ENCODE results near the gene TMEM168.
"Not testable (repeated sequence)": the region's sequence is repeated elsewhere in the genome, so short reads cannot be mapped to it uniquely, and the experiment has no call there.

The TMEM168 gene

GRCh38 chr7:112781110-112781509, 9.1 kb downstream of the TMEM168 start:
- DNase-seq = no peak

GRCh38 chr7:112779667-112780066, 10.5 kb downstream of the TMEM168 start:
- DNase-seq = no peak

DNA sequence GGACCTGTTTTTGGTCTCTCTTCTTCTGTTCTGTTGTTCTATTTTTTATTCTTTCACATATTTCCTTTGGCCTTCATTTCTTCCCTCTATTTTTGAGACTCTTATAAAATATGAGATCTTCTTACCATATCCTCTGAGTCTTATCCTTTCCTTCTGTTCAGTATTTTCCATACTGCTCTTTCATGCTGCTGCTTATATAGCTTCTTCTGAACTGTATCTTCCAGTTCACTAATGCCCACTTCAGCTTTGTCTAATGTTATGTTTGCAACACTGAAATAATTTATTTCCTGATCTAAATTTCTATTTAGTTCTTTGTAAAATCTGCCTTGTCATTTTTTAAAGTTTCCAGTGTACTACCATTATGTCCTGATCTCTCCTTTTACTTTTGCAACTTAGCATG, 12.8 kb downstream of the TMEM168 start:
- no peak for DNase-seq

- DNase-seq = no peak
Measured at GRCh38 chr7:112771166-112771565, 19.0 kb downstream of the TMEM168 start.

- no peak for DNase-seq
Measured at GRCh38 chr7:112770051-112770450, 20.1 kb downstream of the TMEM168 start.

DNA sequence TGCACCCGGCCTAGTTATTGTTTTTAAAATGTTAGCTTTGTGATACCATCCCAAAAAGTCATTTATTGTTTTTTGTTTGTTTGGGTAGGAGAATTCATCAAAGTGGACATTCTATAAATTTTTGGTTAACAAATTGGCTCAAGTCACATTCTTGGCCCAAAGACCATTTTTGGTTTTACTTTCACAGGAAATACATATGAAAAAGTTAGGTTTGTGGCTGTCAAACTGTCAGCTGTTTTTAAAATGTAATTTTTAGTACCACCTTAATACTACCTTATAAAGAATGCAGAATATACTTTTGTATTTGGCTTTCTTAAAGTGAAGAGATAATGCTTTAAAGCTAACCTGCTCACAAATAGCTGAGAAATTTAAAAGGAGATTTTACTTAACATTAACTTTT, 25.1 kb downstream of the TMEM168 start:
- DNase-seq = no peak

DNA sequence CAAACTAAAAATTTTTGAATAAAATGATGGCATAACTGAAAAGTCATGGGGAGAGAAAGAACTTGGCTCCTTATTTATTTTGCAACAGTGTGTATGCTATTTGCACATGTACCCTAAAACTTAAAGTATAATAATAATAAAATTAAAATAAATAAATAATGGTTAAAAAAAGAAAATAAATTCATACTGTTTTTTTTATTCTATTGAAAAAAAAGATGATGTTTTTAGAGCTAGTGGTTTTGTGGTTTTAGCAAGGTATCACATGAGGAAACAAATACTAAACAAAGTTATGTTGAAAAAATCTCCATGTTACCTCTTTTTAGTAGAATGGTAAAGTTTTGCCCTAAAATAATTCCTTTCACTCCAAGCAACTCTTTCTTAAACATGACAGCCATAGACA, 26.2 kb downstream of the TMEM168 start:
- DNase-seq = no peak

DNA sequence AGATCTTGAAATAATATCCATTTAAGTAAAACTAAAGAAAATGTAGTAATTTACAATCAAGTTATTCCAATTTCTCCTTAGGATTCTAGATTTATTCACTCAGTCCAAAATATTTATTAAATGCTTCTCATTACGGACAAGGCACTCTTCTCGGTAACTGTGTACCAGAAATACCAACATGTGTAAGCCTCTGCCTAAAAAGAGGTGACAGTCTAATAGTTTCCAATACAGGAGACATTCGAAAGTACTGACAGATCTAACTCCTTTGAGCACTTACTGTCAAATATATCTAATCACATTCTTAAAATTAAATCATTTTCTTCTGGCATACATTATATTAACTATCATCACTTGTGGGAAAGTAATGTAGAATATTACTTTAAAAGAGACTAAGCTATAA, 26.9 kb downstream of the TMEM168 start:
- DNase-seq = no peak

DNA sequence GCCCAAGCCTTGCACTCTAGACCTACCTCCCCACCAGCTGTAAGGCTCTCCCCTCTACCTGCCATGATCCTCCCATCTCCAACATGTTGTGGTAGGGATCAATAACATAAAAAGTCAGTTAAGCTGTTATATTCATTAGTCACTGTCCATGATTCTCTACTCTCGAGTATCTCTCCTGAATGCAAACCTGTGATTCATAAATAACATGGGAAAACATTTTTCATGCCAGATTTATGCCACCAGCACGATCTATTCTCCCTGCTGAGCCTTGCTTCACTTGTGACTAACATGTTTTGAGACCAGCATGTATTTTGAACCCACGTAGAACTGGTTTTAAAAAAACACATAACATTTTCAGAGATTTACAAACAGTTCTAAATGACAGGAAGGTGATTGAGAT, 30.3 kb downstream of the TMEM168 start:
- no peak for DNase-seq

DNA sequence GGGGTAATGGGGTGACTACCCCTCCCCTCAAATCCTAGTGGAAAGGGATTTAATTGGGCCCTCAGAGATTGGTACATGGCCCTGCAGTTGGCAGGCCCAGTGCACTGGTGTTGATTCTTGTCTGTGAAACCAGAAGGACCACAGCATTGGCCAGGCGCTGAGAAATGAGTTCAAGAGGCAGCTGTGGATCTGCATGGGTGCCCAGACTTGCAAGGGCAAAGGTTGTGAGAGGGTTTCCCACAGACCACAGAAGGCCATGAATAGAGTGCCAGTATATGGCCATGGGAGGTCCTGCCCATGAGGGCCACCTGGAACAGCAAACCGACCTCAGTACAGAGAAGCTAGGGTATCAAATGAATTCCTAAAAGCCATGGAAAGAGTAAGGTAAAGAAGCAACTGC, 32.9 kb downstream of the TMEM168 start:
- DNase-seq = no peak

GRCh38 chr7:112753298-112753697, 36.9 kb downstream of the TMEM168 start:
- no peak for DNase-seq

DNA sequence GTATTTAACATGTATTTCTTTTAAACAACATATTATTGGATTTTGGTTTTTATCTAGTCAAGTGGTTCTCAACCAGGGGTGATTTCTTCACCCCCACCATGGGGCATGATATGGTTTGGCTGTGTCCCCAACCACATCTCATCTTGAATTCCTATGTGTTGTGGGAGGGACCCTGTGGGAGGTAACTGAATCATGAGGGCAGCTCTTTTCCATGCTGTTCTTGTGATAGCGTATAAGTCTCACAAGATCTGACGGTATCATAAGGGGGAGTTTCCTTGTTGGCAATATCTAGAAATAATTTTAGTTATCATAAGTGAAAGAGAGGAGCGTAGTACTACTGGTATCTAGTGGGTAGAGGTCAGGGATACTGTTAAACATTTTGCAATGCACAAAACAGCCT, 37.6 kb downstream of the TMEM168 start:
- DNase-seq = no peak

DNA sequence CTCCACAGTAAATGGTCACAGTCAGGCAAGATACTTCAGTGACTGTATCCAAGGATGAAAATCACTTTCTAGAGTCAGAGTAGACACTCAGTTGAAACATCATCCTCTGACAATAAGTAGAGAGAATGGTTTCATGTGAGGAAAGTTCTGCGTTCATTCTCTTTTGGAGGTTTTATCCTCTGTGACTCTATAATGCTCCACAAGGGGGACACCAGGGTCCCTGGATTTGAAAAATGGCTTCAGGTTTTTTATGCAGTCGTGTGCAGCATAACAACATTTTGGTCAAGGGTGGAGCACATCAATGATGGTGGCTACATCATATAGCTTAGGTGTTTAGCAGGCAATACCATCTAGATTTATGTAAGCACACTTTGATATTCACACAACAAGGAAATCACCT, 40.4 kb downstream of the TMEM168 start:
- DNase-seq = no peak

DNA sequence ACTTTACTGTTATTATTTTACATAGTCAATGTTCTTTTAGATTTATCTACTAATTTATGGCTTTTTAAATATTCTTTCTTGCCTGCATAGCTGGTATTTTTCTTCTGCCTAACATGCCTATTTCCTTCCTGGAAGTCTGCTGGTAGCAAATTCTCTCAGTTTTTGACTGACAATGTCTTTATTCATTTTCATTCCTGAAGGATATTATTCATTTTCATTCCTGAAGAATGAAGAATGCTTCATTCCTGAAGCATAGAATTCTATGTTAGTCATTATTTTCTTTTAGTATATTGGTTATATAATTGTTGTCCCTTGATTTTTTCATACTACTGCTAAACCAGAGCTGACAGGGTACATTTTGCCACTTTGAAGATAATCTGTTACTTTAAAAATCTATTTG, 41.8 kb downstream of the TMEM168 start:
- no peak for DNase-seq

GRCh38 chr7:112745635-112746034, 44.6 kb downstream of the TMEM168 start:
- no peak for DNase-seq

GRCh38 chr7:112744818-112745217, 45.4 kb downstream of the TMEM168 start:
- DNase-seq = no peak

GRCh38 chr7:112743811-112744210, 46.4 kb downstream of the TMEM168 start:
- no peak for DNase-seq

DNA sequence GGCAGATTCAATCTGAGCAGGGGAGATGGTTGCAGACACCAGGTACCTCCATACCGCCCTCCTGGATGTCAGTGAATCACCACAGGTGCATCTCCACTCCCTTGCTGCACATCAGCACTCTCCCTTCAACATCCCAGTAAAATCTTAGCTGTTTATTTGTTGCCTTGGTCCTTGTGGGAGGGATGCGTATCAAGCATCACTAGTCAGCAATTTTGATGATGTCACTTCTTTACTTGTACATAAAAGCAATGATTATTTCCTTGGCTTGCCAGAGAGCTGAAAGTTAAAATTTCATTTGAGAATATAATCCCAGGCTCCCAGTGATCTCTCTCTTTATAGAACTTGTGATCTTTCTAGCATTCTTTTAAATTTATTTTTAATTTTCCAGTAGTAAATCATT, 49.5 kb downstream of the TMEM168 start:
- no peak for DNase-seq

DNA sequence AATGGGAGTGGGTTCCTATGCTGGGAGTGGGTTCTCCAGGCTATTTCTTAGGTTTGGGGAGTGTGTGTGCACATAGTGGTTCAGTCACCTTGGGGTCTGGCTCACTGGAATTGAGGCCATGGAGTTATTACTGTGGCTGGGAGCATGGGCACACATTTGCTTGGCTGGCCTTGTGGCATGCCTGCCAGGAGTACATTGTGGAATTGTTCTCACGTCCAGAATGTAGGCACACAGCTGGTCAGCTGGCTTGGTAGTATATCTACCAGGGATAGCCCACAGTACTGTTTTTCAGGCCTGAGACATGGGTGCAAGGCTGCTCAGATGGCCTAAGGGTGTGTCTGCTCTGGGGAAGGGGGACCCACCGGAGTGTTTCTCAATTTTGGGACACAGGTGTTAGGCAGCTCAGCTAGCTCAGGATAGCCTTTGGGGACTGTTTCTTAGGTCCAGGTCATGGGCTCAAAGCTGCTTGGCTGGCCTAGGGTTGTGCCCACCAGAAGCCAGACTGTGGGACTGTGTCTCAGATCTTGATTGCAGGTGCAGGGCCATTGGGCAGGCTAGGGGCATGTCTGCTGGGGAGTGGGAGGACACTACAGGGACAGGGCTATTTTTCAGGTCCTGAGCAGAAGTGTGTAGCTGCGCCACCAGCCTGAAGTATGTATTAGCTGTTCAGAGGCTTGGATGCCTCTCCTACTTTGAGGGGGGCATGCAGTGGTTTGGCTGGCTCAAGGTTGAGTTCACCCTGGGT, 50.6 kb downstream of the TMEM168 start:
- no peak for DNase-seq

GRCh38 chr7:112735261-112735660, 54.9 kb downstream of the TMEM168 start:
- DNase-seq = no peak

DNA sequence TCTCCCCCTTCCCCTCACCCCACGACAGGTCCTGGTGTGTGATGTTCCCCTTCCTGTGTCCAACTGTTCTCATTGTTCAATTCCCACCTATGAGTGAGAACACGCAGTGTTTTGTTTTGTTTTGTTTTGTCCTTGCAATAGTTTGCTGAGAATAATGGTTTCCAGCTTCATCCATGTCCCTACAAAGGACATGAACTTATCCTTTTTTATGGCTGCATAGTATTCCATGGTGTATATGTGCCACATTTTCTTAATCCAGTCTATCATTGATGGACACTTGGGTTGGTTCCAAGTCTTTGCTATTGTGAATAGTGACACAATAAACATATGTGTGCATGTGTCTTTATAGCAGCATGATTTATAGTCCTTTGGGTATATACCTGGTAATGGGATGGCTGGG, 58.9 kb downstream of the TMEM168 start:
- not testable (repeated sequence) for DNase-seq

DNA sequence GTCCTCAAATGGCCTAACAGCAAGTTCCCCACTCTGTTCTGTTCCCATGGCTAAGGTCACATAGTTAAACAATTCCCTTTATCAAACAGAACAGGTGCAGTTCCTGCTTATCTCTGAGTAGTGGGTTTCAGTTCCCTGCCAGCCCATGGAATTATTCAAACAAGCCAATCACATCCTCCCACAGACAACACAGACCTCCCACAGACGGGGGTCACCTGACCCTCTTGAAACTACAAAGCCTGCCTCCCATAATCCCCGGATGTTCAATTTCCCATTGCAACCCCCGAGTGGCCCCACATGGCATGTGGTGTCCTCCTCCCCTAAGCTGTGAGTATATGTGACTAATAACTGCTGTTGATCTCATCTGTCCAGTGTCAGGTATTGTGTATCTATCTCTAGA, 64.1 kb downstream of the TMEM168 start:
- DNase-seq = no peak

GRCh38 chr7:112723416-112723815, 66.8 kb downstream of the TMEM168 start:
- no peak for DNase-seq

DNA sequence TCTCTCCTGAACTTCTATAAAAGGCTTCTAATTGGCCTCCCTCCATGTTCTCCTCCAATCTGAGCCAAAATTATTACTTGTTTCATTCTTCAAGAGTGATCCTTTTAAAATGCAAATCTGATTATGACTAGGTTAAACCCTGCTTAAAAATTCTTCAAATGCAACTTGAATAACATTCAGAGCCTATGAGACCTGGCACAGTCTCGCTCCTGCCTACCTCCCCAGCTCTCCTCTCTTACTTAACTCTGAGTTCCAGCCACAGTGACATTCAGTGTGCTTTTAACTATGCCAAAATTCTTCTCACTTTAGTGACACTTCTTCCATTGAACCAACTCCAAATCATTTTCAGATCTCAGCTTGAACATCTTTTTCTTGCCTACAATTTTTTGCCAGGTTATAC, 68.8 kb downstream of the TMEM168 start:
- DNase-seq = no peak

- DNase-seq = no peak
Measured at GRCh38 chr7:112715525-112715924, 74.7 kb downstream of the TMEM168 start.

- DNase-seq = no peak
Measured at GRCh38 chr7:112714917-112715316, 75.3 kb downstream of the TMEM168 start.

All from activated naive CD4-positive, alpha-beta T cell treated with anti-CD3 and anti-CD28 coated beads, Interleukin-2, amount 50 U/mL, for 16 hours (primary cell).